K562 (cell line): Measurements from ENCODE around the gene ERVMER34-1. TPM values are rescaled to one million over a fixed set of nuclear protein-coding genes. Genes with fewer than 3 reads are reported as not detected.

Source experiments
- BRD4 ChIP-seq: fragments of 200-600 bp; sonication (generic); IDR thresholded peaks from 2 replicates; pipeline ENCODE4 v1.6.1; 2017; ENCODE audit warnings: inconsistent platforms
- C11orf30 ChIP-seq: fragments of 450-650 bp; IDR thresholded peaks from 2 replicates; pipeline ENCODE4 v1.6.1; 2016; ENCODE audit warnings: low read depth, mild to moderate bottlenecking
- CHD2 ChIP-seq: IDR thresholded peaks from 2 replicates; pipeline ENCODE4 v1.6.1; 2011; ENCODE audit warnings: low read depth, low read length
- CXXC5 ChIP-seq: fragments of 250-450 bp; sonication (Bioruptor Pico); IDR thresholded peaks from 2 replicates; pipeline ENCODE4 v1.8.0; 2022; ENCODE audit warnings: inconsistent platforms, mild to moderate bottlenecking, moderate library complexity
- FOSL1 ChIP-seq: fragments of 200-800 bp; sonication (Bioruptor generic); conservative IDR thresholded peaks from 2 replicates; pipeline ENCODE4 v1.6.1; 2016; ENCODE audit warnings: missing genetic modification characterization, missing compliant biosample characterization
- FOXM1 ChIP-seq, 2 experiments: fragments of 450-650 bp in 1 of 2; sonication (generic) in 1 of 2; formaldehyde crosslinking in 1 of 2; IDR thresholded peaks; 2 replicates each; pipeline versions ENCODE4 v1.6.1 to v1.9.0; 2017 to 2022; ENCODE audit warnings: low read depth in 2 of 2, mild to moderate bottlenecking in 2 of 2, missing genetic modification reagents in 1 of 2, moderate library complexity in 1 of 2
- MYC ChIP-seq, 2 experiments: fragments of 250-450 bp in 1 of 2; sonication (Bioruptor Pico) in 1 of 2; IDR thresholded peaks; 2 replicates each; pipeline versions ENCODE4 v1.5.1 to v1.6.1; 2012 to 2021; ENCODE audit warnings: low read depth in 2 of 2, borderline replicate concordance in 1 of 2, improper control_type of control experiment in 1 of 2, low read length in 1 of 2, mild to moderate bottlenecking in 1 of 2, moderate library complexity in 1 of 2
- NONO ChIP-seq, 2 experiments: fragments of 200-400 bp in 1 of 2; fragments of 450-650 bp in 1 of 2; formaldehyde crosslinking in 1 of 2; IDR thresholded peaks; 2 replicates each; pipeline ENCODE4 v1.6.1; 2017; ENCODE audit warnings: low read depth in 2 of 2, mild to moderate bottlenecking in 2 of 2, moderate library complexity in 2 of 2, low read length in 1 of 2
- NR2C2 ChIP-seq, 2 experiments: fragments of 200-800 bp in 1 of 2; sonication (Bioruptor generic) in 1 of 2; sonication (generic) in 1 of 2; formaldehyde crosslinking in 1 of 2; IDR thresholded peaks; 2 replicates each; pipeline versions ENCODE4 v1.6.1 to v1.8.0; 2016 to 2022; ENCODE audit warnings: mild to moderate bottlenecking in 1 of 2, missing compliant biosample characterization in 1 of 2, missing genetic modification characterization in 1 of 2, missing genetic modification reagents in 1 of 2
- PCBP1 ChIP-seq: fragments of 200-400 bp; formaldehyde crosslinking; IDR thresholded peaks from 2 replicates; pipeline ENCODE4 v1.6.1; 2018; ENCODE audit warnings: mild to moderate bottlenecking, low read depth, low read length; ENCODE audit not compliant: poor library complexity, severe bottlenecking
- RBM14 ChIP-seq: fragments of 200-400 bp; formaldehyde crosslinking; IDR thresholded peaks from 2 replicates; pipeline ENCODE4 v1.6.1; 2018; ENCODE audit warnings: low read depth, mild to moderate bottlenecking, low read length, moderate library complexity, borderline replicate concordance; ENCODE audit not compliant: insufficient read depth
- RBM25 ChIP-seq: fragments of 200-400 bp; formaldehyde crosslinking; IDR thresholded peaks from 2 replicates; pipeline ENCODE4 v1.6.1; 2018; ENCODE audit warnings: low read length, low read depth, moderate library complexity; ENCODE audit not compliant: severe bottlenecking
- RHOXF2B ChIP-seq: fragments of 250-450 bp; sonication (Bioruptor Pico); conservative IDR thresholded peaks from 2 replicates; pipeline ENCODE4 v1.5.1; 2021
- RNF2 ChIP-seq: sonication (generic); IDR thresholded peaks from 2 replicates; pipeline ENCODE4 v1.6.1; 2016
- SAP30 ChIP-seq: fragments of 200-600 bp; sonication (generic); IDR thresholded peaks from 2 replicates; pipeline ENCODE4 v1.6.1; 2012; ENCODE audit warnings: borderline replicate concordance, low read depth, mild to moderate bottlenecking, moderate library complexity, low read length, control low read depth, inconsistent platforms; ENCODE audit not compliant: insufficient read depth, poor library complexity, severe bottlenecking
- TBP ChIP-seq: optimal IDR thresholded peaks from 2 replicates; pipeline ENCODE3; 2011; ENCODE audit warnings: low read depth, low read length, improper control_type of control experiment
- WHSC1 ChIP-seq: IDR thresholded peaks from one replicate; pipeline ENCODE4 v1.6.1; 2012; ENCODE audit warnings: low read length, control low read depth, inconsistent platforms
- ZFP1 ChIP-seq: fragments of 450-650 bp; formaldehyde crosslinking; IDR thresholded peaks from 2 replicates; pipeline ENCODE4 v1.4.0; 2020; ENCODE audit warnings: mild to moderate bottlenecking, mixed read lengths
- ZNF133 ChIP-seq: fragments of 250-450 bp; sonication (Bioruptor Pico); IDR thresholded peaks from 2 replicates; pipeline ENCODE4 v1.4.0; 2020; ENCODE audit warnings: mild to moderate bottlenecking
- ZNF431 ChIP-seq: sonication (generic); formaldehyde crosslinking; IDR thresholded peaks from 2 replicates; pipeline ENCODE4 v1.8.0; 2022; ENCODE audit warnings: mild to moderate bottlenecking, missing genetic modification reagents
- polyA plus RNA-seq, 8 experiments: library from polyadenylated mRNA; depleted of rRNA in 4 of 8; stranded (reverse) in 5 of 8; unstranded in 3 of 8; fragments of >200 nt; fragmentation: Nextera tagmentation in 2 of 8; fragmentation: Illumina TruSeq in 1 of 8; extraction: Ambion mirVana in 2 of 8; extraction: Trizol in 1 of 8; gene quantifications; 2 replicates each; pipeline versions ENCODE4 v1.2.1 to v1.2.3, GENCODE V29; 2011 to 2014; ENCODE audit warnings: inconsistent platforms in 1 of 8, missing spikeins in 1 of 8
- total RNA-seq, 7 experiments: library from RNA; depleted of rRNA in 6 of 7; stranded (reverse); fragments of >200 nt in 6 of 7; fragmentation: Illumina TruSeq in 2 of 7; extraction: Trizol in 2 of 7; gene quantifications; 2 replicates each; pipeline versions ENCODE4 v1.2.1 to v1.2.3, GENCODE V29; 2011 to 2021; ENCODE audit warnings: low replicate concordance in 1 of 7
- TF ChIP-seq, protein P1 (sequence below): fragments of 200-800 bp; sonication (Bioruptor generic); IDR thresholded peaks from 2 replicates; pipeline ENCODE4 v1.6.1; 2017; ENCODE audit warnings: missing genetic modification characterization, missing compliant biosample characterization
- TF ChIP-seq, protein P2 (sequence below): fragments of 450-650 bp; formaldehyde crosslinking; IDR thresholded peaks from 2 replicates; pipeline ENCODE4 v1.4.0; 2022; ENCODE audit warnings: mild to moderate bottlenecking, moderate library complexity
- TF ChIP-seq, protein P3 (sequence below): fragments of 450-650 bp; IDR thresholded peaks from 2 replicates; pipeline ENCODE4 v1.6.1; 2016

Gene ERVMER34-1
- total and polyA plus RNA-seq, 9 of the 15 experiments (the other 6 are each of a cell fraction or from before 2014, with no cell fraction given) = 0.04 to 0.57 (median 0.25) TPM

DNA sequence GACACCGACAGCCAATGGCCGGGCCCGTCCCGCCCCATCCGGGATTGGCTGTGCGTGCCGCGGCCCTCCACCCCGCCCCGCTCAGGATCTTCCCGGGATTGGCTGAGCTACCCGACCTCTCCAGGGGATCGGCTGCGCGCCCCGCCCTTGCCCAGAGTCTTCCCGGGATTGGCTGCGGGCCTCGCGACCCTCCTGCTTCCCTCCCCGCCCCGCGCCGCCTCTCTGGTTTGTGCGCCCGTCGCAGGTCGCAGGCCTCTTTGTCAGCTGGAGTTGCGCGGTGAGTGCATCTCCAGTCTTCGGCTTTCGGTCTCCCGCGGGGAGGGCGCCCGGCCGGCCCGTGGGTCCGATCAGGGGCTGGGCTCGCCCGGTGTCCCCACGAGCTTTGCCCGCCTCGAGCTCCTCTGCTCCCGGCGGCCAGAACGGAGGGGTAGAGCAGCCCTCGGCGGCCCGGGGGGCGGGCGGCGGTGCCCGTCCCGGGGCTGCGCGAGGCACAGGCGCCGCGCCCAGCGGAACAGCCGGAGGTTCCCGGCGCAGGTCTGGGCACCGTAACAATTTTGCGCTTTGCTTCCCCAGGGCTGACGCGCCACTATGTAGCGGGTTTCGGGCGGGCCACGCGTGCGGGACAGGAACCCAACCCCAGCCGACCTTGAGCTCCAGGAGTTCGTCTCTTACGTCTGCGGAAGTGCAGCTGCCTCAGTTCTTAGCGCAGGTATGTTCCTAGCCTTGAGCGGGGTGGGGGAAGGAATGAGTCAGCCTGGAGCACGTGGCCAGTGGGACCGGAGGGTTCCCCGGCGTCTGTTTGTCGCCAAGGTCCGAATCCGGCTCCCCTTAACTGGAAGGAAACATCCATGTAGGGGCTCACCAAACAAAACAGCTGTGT, 38.7 kb downstream of the ERVMER34-1 start (continued):
- TF ChIP-seq NR2C2 (CRISPR knock-in tag; IDR thresholded peaks at IDR 0.05) (no peak), NR2C2 (tag; IDR thresholded peaks at IDR 0.05) (peak; percentile 82), FOSL1 (tag) (peak; percentile 87), CXXC5 (peak; percentile 61), ZNF133 (CRISPR knock-in tag) (no peak), BRD4 (peak; percentile 40; the same call in 1 of the 2 replicates), CHD2 (peak; percentile 18; the same call in 1 of the 2 replicates), NONO (IDR thresholded peaks at IDR 0.05; ENCODE audit: low read depth in 2 of 2, low read length in 1 of 2) (peak; percentile 68 to 98), FOXM1 (IDR thresholded peaks at IDR 0.05; ENCODE audit: low read depth) (no peak), FOXM1 (CRISPR knock-in tag; IDR thresholded peaks at IDR 0.05; ENCODE audit: low read depth) (0 out of 2 replicates have a peak, but pooled peaks have one; percentile 57), RNF2 (0 out of 2 replicates have a peak, but pooled peaks have one; percentile 42), WHSC1 (no peak), SAP30 (peak; percentile 74), C11orf30 (peak; percentile 60), RHOXF2B (no peak), RBM25 (peak; percentile 86), ZNF431 (peak; percentile 39; the same call in 1 of the 2 replicates), ZFP1 (no peak), RBM14 (0 out of 2 replicates have a peak, but pooled peaks have one; percentile 61), TBP (peak; percentile 98), MYC (IDR thresholded peaks at IDR 0.05; ENCODE audit: low read depth, low read length) (peak; percentile 95), MYC (CRISPR knock-in tag; IDR thresholded peaks at IDR 0.05; ENCODE audit: borderline replicate concordance, low read depth) (no peak; the same call in 1 of the 2 replicates), PCBP1 (peak; percentile 96)
- TF ChIP-seq, protein P1, sequence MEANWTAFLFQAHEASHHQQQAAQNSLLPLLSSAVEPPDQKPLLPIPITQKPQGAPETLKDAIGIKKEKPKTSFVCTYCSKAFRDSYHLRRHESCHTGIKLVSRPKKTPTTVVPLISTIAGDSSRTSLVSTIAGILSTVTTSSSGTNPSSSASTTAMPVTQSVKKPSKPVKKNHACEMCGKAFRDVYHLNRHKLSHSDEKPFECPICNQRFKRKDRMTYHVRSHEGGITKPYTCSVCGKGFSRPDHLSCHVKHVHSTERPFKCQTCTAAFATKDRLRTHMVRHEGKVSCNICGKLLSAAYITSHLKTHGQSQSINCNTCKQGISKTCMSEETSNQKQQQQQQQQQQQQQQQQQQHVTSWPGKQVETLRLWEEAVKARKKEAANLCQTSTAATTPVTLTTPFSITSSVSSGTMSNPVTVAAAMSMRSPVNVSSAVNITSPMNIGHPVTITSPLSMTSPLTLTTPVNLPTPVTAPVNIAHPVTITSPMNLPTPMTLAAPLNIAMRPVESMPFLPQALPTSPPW (CRISPR knock-in tag) = peak; percentile 77
- TF ChIP-seq, protein P2, sequence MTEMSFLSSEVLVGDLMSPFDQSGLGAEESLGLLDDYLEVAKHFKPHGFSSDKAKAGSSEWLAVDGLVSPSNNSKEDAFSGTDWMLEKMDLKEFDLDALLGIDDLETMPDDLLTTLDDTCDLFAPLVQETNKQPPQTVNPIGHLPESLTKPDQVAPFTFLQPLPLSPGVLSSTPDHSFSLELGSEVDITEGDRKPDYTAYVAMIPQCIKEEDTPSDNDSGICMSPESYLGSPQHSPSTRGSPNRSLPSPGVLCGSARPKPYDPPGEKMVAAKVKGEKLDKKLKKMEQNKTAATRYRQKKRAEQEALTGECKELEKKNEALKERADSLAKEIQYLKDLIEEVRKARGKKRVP = no peak
- TF ChIP-seq, protein P3, sequence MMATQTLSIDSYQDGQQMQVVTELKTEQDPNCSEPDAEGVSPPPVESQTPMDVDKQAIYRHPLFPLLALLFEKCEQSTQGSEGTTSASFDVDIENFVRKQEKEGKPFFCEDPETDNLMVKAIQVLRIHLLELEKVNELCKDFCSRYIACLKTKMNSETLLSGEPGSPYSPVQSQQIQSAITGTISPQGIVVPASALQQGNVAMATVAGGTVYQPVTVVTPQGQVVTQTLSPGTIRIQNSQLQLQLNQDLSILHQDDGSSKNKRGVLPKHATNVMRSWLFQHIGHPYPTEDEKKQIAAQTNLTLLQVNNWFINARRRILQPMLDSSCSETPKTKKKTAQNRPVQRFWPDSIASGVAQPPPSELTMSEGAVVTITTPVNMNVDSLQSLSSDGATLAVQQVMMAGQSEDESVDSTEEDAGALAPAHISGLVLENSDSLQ = peak; percentile 75
